ENCODE data around the gene SSH2. TPM values are rescaled to one million over a fixed set of nuclear protein-coding genes. Genes with fewer than 3 reads are reported as not detected.

SSH2 gene
- total RNA-seq, 5 donors from 2014 or later (not counting 1 experiment from before 2014, with no cell fraction given), result 76.2 to 115 (median 82.7) TPM

DNA sequence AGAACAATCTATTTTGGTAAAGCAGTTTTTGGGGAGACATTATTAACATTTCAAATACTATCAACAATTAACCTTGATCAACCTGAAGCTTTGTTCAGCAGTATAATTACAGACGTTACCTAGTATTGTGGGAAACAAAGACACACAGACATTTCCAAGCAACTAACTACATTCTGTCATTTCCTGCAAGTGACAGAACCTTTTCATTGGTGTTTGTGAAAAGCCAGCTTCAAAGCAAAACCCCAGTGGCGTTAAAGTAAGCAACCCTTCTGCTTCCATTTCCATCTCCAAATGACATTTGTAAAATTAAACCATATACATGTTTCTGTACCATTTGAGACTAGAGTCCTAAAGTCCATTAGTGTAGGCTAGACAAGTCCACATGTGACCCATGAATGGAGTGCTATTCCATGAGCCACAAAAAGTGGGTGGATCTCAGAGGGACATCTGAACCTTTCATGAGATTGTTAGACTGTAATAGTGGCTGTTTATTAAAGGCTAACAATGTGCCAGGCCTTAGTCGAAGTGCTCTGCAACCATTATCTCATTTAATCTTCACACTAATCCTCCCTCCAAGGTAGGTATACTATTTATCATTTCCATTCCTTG is 101.2 kb downstream of the SSH2 start:
- peak in 5 of 35 experiments; percentile 16 to 44 (median 19) for DNase-seq
- Mint-ChIP-seq H3K27me3 (no peaks in the 10 kb centered on the region), H3K27ac (no peak overlapping the region), H3K4me1 (peaks cover 46 to 54% (median 51%) of the 10 kb centered on the region in 3 donors), H3K36me3 (peaks cover 5% of the 10 kb centered on the region), H3K4me3 (no peak overlapping the region), H3K9me3 (no peaks in the 10 kb centered on the region)
- Histone ChIP-seq H3K4me1 (ENCODE audit: control insufficient read depth in 1 of 2, extremely low read depth in 1 of 2, insufficient read depth in 2 of 2, low read length in 2 of 2) (peaks cover 0 to 43% of the 10 kb centered on the region in 2 experiments), H3K9me3 (no peaks in the 10 kb centered on the region), H3K4me3 (ENCODE audit: control insufficient read depth in 1 of 2, extremely low read depth in 1 of 2, low read length in 1 of 2) (no peak overlapping the region), H3K27me3 (replicated peaks in 1 of 2; ENCODE audit: control insufficient read depth in 2 of 2, extremely low read depth in 1 of 2, insufficient read depth in 2 of 2, low read length in 1 of 2) (no peaks in the 10 kb centered on the region), H3K36me3 (ENCODE audit: control insufficient read depth in 2 of 2, extremely low read depth in 1 of 2, insufficient read depth in 1 of 2, low read length in 1 of 2) (no peaks in the 10 kb centered on the region), H3K27ac (ENCODE audit: low read length) (no peak overlapping the region)
- CTCF ChIA-PET, result interaction anchor here in 1 of 2 donors (3.3 kb wide), 1 partner anchor 103 kb away, joined by 14 read pairs; no protein-coding TSS in a partner anchor
- WGBS (ENCODE audit: insufficient coverage), result no CpG with 5 or more reads among the region's 3 CpGs
- POLR2A ChIA-PET, result interaction anchor here (0.6 to 1.1 kb wide), 2 partner anchors 102 to 1166 kb away, joined by 3 to 4 read pairs; no protein-coding TSS in a partner anchor
- peak in 3 of 4 experiments; percentile 37 to 87 (median 54) for ATAC-seq (replicated peaks in 1 of 4)

DNA sequence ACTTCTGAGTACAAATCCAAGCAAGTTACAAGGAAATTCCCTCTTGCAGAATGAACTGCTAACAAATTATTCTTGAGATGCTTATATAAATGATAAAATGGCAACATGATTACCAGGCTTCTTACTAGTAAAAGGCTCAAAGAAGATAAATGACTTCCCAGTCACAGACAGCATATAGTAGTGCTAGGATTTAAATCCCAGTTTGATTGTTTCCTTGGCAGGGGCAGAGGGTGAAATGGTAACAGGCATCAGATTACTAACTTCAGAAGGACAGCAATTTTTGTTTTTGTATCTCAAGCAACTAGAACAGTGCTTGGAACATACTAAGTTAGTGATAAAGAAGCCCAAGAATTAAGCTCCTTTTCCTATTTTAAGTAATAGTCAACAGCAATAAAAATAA is 102.8 kb downstream of the SSH2 start:
- H3K4me3 Mint-ChIP-seq, result no peak overlapping the region
- Histone ChIP-seq H3K27me3 (replicated peaks in 1 of 2; ENCODE audit: control insufficient read depth in 2 of 2, extremely low read depth in 1 of 2, insufficient read depth in 2 of 2, low read length in 1 of 2) (no peaks in the 10 kb centered on the region), H3K36me3 (ENCODE audit: control insufficient read depth in 2 of 2, extremely low read depth in 1 of 2, insufficient read depth in 1 of 2, low read length in 1 of 2) (no peaks in the 10 kb centered on the region), H3K9me3 (no peaks in the 10 kb centered on the region), H3K27ac (ENCODE audit: low read length) (no peak overlapping the region), H3K4me1 (ENCODE audit: control insufficient read depth in 1 of 2, extremely low read depth in 1 of 2, insufficient read depth in 2 of 2, low read length in 2 of 2) (peaks cover 0 to 43% of the 10 kb centered on the region in 2 experiments), H3K4me3 (ENCODE audit: control insufficient read depth in 1 of 2, extremely low read depth in 1 of 2, low read length in 1 of 2) (no peak overlapping the region)
- H3K27ac Mint-ChIP-seq, result peak overlapping the region in 1 of 2 donors; percentile 1
- no peaks in the 10 kb centered on the region for H3K9me3 Mint-ChIP-seq
- H3K4me1 Mint-ChIP-seq, result peaks cover 43 to 54% (median 51%) of the 10 kb centered on the region in 3 donors
- POLR2A ChIA-PET, result no interaction called here
- DNase-seq, result no peak
- CTCF ChIA-PET, result interaction anchor here (0.5 to 0.8 kb wide), 4 partner anchors 77 to 1169 kb away, joined by 3 to 5 read pairs (median 3); no protein-coding TSS in a partner anchor
- H3K36me3 Mint-ChIP-seq, result no peaks in the 10 kb centered on the region
- ATAC-seq (replicated peaks in 1 of 4), result no peak
- no peaks in the 10 kb centered on the region for H3K27me3 Mint-ChIP-seq

DNA sequence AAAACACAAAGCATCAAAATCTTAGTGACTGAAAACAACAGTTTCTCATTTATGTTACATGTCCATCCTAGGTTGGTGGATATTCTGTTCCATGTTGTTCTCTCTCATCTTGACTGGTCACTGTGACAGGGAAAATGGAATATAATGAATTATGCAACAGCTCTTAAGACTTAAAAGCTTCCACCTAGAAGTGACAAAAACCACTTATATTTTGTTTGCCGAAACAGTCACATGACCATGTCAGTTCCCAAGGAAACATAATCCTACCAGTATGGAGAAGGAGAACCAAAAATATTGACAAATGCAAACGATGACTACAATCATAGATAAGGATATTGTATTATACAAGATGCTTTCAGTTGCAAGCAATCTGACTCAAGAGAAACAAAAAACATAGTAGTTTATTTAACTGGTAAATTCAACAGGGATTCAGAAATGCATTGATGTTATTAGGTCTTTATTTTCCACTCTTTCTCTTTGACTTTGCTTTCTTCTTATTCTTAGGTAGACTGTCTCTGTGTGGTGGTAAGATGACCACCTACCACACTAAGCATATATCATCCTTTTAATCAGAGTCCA is 103.8 kb downstream of the SSH2 start:
- H3K27me3 Mint-ChIP-seq, result no peaks in the 10 kb centered on the region
- Histone ChIP-seq H3K36me3 (ENCODE audit: control insufficient read depth in 2 of 2, extremely low read depth in 1 of 2, insufficient read depth in 1 of 2, low read length in 1 of 2) (no peaks in the 10 kb centered on the region), H3K4me1 (ENCODE audit: control insufficient read depth in 1 of 2, extremely low read depth in 1 of 2, insufficient read depth in 2 of 2, low read length in 2 of 2) (peaks cover 0 to 40% of the 10 kb centered on the region in 2 experiments), H3K27me3 (replicated peaks in 1 of 2; ENCODE audit: control insufficient read depth in 2 of 2, extremely low read depth in 1 of 2, insufficient read depth in 2 of 2, low read length in 1 of 2) (no peaks in the 10 kb centered on the region), H3K4me3 (ENCODE audit: control insufficient read depth in 1 of 2, extremely low read depth in 1 of 2, low read length in 1 of 2) (no peak overlapping the region), H3K9me3 (no peaks in the 10 kb centered on the region), H3K27ac (ENCODE audit: low read length) (no peak overlapping the region)
- no peak for DNase-seq
- CTCF ChIA-PET, result interaction anchor here in 1 of 2 donors (0.7 kb wide), 1 partner anchor 14 kb away, joined by 3 read pairs; no protein-coding TSS in a partner anchor
- H3K36me3 Mint-ChIP-seq, result no peaks in the 10 kb centered on the region
- ATAC-seq (replicated peaks in 1 of 4), result no peak
- no peaks in the 10 kb centered on the region for H3K9me3 Mint-ChIP-seq
- no peak overlapping the region for H3K4me3 Mint-ChIP-seq
- peaks cover 42 to 51% (median 47%) of the 10 kb centered on the region in 3 donors for H3K4me1 Mint-ChIP-seq
- POLR2A ChIA-PET, result no interaction called here
- WGBS (ENCODE audit: insufficient coverage), result no CpG with 5 or more reads among the region's 2 CpGs
- peak overlapping the region in 1 of 2 donors; percentile 58 for H3K27ac Mint-ChIP-seq

DNA sequence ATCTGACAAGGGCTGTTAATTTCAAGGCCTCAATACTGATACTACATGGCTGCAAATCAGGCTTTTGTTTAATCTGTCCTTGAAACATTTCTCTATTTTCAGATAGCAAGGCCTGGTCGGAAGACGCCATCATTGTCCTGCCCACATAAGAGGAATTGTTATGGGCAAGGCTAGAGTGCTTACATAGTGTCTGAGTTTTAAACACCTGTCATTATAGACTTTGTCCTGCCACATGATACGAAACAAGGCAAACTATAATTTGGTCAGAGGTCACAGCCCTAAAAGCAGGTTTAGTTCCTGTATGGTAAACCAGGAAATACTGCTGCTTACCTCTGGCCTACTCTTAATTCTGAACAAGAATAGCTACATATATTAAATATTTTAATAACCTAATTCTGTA is 104.4 kb downstream of the SSH2 start:
- WGBS (ENCODE audit: insufficient coverage), result 80% methylated on average over 3 of the region's 3 CpGs
- no peaks in the 10 kb centered on the region for H3K9me3 ChIP-seq
- H3K4me3 Mint-ChIP-seq, result no peak overlapping the region
- no peak overlapping the region for H3K4me3 ChIP-seq (ENCODE audit: control insufficient read depth in 1 of 2, extremely low read depth in 1 of 2, low read length in 1 of 2)
- no peak overlapping the region for H3K27ac Mint-ChIP-seq
- DNase-seq (no peak), ATAC-seq (replicated peaks in 1 of 4) (peak in 1 of 4 experiments; percentile 8)
- H3K36me3 ChIP-seq (ENCODE audit: control insufficient read depth in 2 of 2, extremely low read depth in 1 of 2, insufficient read depth in 1 of 2, low read length in 1 of 2), result no peaks in the 10 kb centered on the region
- H3K27ac ChIP-seq (ENCODE audit: low read length), result no peak overlapping the region
- no peaks in the 10 kb centered on the region for H3K27me3 Mint-ChIP-seq
- peaks cover 0 to 34% of the 10 kb centered on the region in 2 experiments for H3K4me1 ChIP-seq (ENCODE audit: control insufficient read depth in 1 of 2, extremely low read depth in 1 of 2, insufficient read depth in 2 of 2, low read length in 2 of 2)
- H3K36me3 Mint-ChIP-seq, result no peaks in the 10 kb centered on the region
- ChIA-PET POLR2A (no interaction called here), CTCF (interaction anchor here in 1 of 2 donors (0.5 to 0.7 kb wide), 2 partner anchors 11 to 15 kb away, joined by 3 to 4 read pairs; no protein-coding TSS in a partner anchor)
- H3K27me3 ChIP-seq (replicated peaks in 1 of 2; ENCODE audit: control insufficient read depth in 2 of 2, extremely low read depth in 1 of 2, insufficient read depth in 2 of 2, low read length in 1 of 2), result no peaks in the 10 kb centered on the region
- H3K9me3 Mint-ChIP-seq, result no peaks in the 10 kb centered on the region
- H3K4me1 Mint-ChIP-seq, result peaks cover 38 to 45% (median 42%) of the 10 kb centered on the region in 3 donors

DNA sequence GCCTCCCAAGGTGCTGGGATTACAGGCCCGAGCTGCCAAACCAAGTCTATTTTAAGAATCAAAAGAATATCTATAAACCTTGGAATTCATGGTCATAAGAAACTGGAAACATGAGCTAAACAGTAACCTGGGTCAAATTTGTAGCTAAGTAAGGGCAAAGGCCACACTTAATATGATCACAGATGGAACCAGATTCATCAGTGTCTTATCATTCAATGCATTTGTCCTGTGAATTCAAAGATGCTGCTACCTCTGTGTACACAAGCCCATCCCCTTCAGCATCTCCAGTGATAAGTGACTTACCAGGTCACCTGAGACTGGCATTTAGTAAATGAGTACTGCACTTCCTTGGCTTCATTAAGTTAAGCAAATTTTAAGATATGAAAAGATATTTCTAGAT is 108.1 kb downstream of the SSH2 start:
- DNase-seq, result no peak
- no CpG with 5 or more reads among the region's 1 CpG for WGBS (ENCODE audit: insufficient coverage)
- H3K4me1 Mint-ChIP-seq, result peaks cover 14 to 22% (median 19%) of the 10 kb centered on the region in 3 donors
- H3K4me3 Mint-ChIP-seq, result no peak overlapping the region
- no peak overlapping the region for H3K27ac ChIP-seq (ENCODE audit: low read length)
- ChIA-PET POLR2A (no interaction called here), CTCF (interaction anchor here in 1 of 2 donors (1.3 kb wide), 1 partner anchor 12 kb away, joined by 3 read pairs; no protein-coding TSS in a partner anchor)
- no peaks in the 10 kb centered on the region for H3K9me3 ChIP-seq
- no peaks in the 10 kb centered on the region for H3K27me3 ChIP-seq (replicated peaks in 1 of 2; ENCODE audit: control insufficient read depth in 2 of 2, extremely low read depth in 1 of 2, insufficient read depth in 2 of 2, low read length in 1 of 2)
- peaks cover 0 to 14% of the 10 kb centered on the region in 2 experiments for H3K4me1 ChIP-seq (ENCODE audit: control insufficient read depth in 1 of 2, extremely low read depth in 1 of 2, insufficient read depth in 2 of 2, low read length in 2 of 2)
- no peaks in the 10 kb centered on the region for H3K36me3 ChIP-seq (ENCODE audit: control insufficient read depth in 2 of 2, extremely low read depth in 1 of 2, insufficient read depth in 1 of 2, low read length in 1 of 2)
- no peak overlapping the region for H3K27ac Mint-ChIP-seq
- ATAC-seq (replicated peaks in 1 of 4), result no peak
- H3K27me3 Mint-ChIP-seq, result no peaks in the 10 kb centered on the region
- no peak overlapping the region for H3K4me3 ChIP-seq (ENCODE audit: control insufficient read depth in 1 of 2, extremely low read depth in 1 of 2, low read length in 1 of 2)
- H3K36me3 Mint-ChIP-seq, result no peaks in the 10 kb centered on the region
- no peaks in the 10 kb centered on the region for H3K9me3 Mint-ChIP-seq

DNA sequence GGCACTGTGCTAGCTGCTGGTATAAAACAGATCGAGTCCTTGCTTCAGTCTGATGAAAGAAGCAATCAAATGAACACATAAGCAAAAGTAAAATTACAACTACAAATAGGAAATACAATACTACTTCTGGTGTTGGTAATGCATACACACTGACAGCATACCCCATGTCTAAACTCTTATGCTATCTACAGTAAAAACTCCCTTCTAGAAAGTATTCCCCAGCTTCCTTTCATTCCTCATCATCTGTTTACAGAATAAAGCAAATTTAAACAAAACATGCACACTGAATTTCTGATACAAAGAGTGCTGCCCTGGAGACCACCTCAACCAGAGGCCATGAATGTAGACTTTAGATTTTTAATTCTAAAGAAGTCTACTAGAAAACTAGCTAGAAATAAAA is 109.6 kb downstream of the SSH2 start:
- H3K4me1 ChIP-seq (ENCODE audit: control insufficient read depth in 1 of 2, extremely low read depth in 1 of 2, insufficient read depth in 2 of 2, low read length in 2 of 2), result peaks cover 0 to 7% of the 10 kb centered on the region in 2 experiments
- no peaks in the 10 kb centered on the region for H3K9me3 ChIP-seq
- H3K4me3 Mint-ChIP-seq, result no peak overlapping the region
- H3K36me3 Mint-ChIP-seq, result no peaks in the 10 kb centered on the region
- POLR2A ChIA-PET, result no interaction called here
- H3K27ac Mint-ChIP-seq, result no peak overlapping the region
- no peak overlapping the region for H3K4me3 ChIP-seq (ENCODE audit: control insufficient read depth in 1 of 2, extremely low read depth in 1 of 2, low read length in 1 of 2)
- H3K27me3 ChIP-seq (replicated peaks in 1 of 2; ENCODE audit: control insufficient read depth in 2 of 2, extremely low read depth in 1 of 2, insufficient read depth in 2 of 2, low read length in 1 of 2), result no peaks in the 10 kb centered on the region
- no peaks in the 10 kb centered on the region for H3K27me3 Mint-ChIP-seq
- no CpG with 5 or more reads among the region's 1 CpG for WGBS (ENCODE audit: insufficient coverage)
- CTCF ChIA-PET, result interaction anchor here in 1 of 2 donors (0.5 to 1.2 kb wide), 2 partner anchors 13 to 65 kb away, joined by 5 to 9 read pairs; no protein-coding TSS in a partner anchor
- DNase-seq (no peak), ATAC-seq (replicated peaks in 1 of 4) (no peak)
- no peaks in the 10 kb centered on the region for H3K9me3 Mint-ChIP-seq
- no peaks in the 10 kb centered on the region for H3K36me3 ChIP-seq (ENCODE audit: control insufficient read depth in 2 of 2, extremely low read depth in 1 of 2, insufficient read depth in 1 of 2, low read length in 1 of 2)
- no peak overlapping the region for H3K27ac ChIP-seq (ENCODE audit: low read length)
- H3K4me1 Mint-ChIP-seq, result peaks cover 6 to 15% (median 11%) of the 10 kb centered on the region in 3 donors
